ENCODE results near the gene SF3A1.

SF3A1 gene

DNA sequence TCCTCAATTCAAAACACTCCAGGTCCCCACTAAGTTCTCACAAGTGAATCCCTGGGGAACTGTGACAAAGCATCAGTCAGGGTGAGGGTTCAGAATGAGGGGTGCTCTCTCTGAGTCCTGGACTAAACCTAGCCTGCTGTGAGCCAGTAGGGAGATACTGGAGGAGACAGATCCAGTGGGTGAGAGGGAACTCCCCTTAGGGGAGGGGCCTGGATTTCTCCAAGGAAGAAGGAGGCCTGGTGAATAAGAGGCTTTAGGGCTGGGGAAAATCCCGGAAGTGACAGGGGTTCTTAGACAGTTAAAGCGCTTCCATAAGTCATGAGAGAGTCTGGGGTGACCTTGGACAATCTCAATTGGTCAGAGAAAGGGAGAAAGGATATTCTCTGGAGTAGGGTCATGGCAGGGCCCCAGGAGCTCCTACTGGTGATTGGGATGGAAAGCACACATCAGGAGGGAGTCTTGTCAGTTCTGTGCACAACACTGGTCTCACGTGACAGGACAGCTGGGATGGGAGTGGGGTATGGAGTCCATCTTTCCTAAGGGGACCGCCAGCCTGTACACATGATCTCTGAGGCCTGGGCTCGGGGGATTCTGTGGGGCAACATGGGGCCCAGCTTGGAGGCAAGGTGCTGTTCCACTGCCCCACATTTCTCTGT, 31.5 kb downstream of the SF3A1 start:
- TF ChIP-seq, protein P1, sequence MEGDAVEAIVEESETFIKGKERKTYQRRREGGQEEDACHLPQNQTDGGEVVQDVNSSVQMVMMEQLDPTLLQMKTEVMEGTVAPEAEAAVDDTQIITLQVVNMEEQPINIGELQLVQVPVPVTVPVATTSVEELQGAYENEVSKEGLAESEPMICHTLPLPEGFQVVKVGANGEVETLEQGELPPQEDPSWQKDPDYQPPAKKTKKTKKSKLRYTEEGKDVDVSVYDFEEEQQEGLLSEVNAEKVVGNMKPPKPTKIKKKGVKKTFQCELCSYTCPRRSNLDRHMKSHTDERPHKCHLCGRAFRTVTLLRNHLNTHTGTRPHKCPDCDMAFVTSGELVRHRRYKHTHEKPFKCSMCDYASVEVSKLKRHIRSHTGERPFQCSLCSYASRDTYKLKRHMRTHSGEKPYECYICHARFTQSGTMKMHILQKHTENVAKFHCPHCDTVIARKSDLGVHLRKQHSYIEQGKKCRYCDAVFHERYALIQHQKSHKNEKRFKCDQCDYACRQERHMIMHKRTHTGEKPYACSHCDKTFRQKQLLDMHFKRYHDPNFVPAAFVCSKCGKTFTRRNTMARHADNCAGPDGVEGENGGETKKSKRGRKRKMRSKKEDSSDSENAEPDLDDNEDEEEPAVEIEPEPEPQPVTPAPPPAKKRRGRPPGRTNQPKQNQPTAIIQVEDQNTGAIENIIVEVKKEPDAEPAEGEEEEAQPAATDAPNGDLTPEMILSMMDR (IDR thresholded peaks at IDR 0.05; ENCODE audit: control extremely low read depth, extremely low read depth, low read depth, missing control alignments), result no peak
- POLR2A ChIA-PET, result no interaction called here
- DNase-seq (ENCODE audit: extremely low spot score), result no peak
- CTCF ChIA-PET, result interaction anchor here (1.0 to 2.2 kb wide), 3 partner anchors 10 to 37 kb away, joined by 6 to 11 read pairs (median 7); partner anchors contain the start of gene CASTOR1

DNA sequence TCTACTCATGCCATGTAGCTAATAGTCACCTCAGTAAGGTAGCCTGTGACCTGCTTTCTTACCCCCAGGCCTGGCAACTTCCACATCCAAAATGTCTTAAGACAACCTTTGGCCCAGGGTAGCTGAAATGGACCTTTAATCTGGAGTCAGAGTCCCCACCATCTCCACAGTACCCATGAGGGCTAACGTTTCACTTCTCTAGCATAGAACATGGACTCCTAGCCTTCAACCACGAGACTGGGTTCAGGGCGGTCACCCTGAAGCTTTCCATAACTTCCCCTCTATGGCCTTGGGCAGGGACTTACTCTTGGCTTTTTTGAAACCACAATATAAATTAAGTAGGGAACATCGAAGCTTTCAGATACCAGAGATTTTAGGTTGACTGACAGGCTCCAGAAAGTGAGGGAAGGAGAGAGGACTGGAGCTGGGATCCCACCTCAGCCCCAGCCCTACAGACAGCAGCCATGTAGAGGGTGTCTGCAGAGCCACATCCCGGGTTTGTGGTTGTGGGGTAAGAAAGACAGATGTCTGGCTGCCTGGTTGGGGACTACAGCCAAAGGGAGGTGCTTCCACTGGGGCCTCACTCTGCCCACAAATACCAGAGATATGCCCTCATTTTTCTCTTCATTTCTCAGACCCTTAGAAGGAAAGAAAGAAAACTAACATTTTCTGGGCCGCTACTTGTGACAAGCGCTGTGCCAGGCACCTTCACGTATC, 32.5 kb downstream of the SF3A1 start:
- POLR2A ChIA-PET, result no interaction called here
- CTCF ChIA-PET, result interaction anchor here (1.0 to 2.2 kb wide), 4 partner anchors 9 to 36 kb away, joined by 3 to 11 read pairs (median 6); partner anchors contain the start of gene CASTOR1
- DNase-seq (ENCODE audit: extremely low spot score), result no peak
- TF ChIP-seq, protein P1 (IDR thresholded peaks at IDR 0.05; ENCODE audit: control extremely low read depth, extremely low read depth, low read depth, missing control alignments), result no peak

DNA sequence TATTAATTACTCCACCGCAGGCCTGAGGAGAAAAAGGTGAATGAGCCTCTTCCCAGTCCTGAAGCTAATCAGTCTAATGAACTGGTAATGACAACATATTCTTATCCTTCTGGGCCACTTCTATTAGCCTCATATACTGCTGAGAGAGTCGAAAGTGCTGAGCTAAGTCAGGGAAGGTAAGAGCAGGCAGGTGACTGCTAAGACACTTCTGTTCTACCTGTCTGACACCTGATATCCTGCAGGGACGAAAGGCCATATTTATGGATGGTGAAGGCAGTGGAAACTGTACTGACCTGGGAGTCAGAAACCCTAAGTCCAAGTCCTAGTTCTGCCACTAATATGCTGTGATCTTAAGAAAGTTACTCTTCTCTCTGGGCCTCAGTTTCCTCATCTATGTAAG, 33.4 kb downstream of the SF3A1 start:
- ChIA-PET CTCF (interaction anchor here (1.2 kb wide), 1 partner anchor 36 kb away, joined by 6 read pairs; no protein-coding TSS in a partner anchor), POLR2A (interaction anchor here (0.6 kb wide), 1 partner anchor 186 kb away, joined by 3 read pairs; no protein-coding TSS in a partner anchor)
- TF ChIP-seq, protein P1 (IDR thresholded peaks at IDR 0.05; ENCODE audit: control extremely low read depth, extremely low read depth, low read depth, missing control alignments), result no peak
- no peak for DNase-seq (ENCODE audit: extremely low spot score)

GRCh38 chr22:30321461-30321860, 35.2 kb downstream of the SF3A1 start:
- POLR2A ChIA-PET, result interaction anchor here (0.7 kb wide), 1 partner anchor 12 kb away, joined by 3 read pairs; no protein-coding TSS in a partner anchor
- DNase-seq (ENCODE audit: extremely low spot score), result no peak

DNA sequence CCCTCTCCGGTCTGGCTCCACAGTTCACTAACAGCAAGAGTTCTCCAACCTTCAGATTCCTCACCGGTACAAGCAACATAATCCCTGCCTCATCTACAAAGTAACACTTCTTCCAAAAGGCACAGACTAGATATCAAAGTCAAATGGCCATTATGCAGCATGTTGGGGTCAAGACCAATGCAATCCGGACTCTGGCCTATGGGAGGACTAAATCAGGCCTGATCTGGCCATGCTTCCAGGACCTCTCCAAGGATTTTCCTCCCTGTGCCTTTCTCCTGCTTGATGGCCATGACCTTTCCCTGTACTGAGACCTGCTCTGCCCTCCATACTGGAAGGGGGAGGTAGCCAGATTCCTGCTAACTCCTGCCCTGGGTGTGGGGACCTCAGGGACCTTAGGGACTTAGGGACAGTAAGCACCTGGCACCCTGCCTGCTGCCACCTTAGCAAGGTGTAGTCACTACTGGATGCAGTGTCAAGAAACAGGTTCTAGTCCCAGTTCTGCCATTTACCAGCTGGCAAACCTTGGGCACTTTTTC, 36.6 kb downstream of the SF3A1 start:
- CTCF ChIA-PET, result interaction anchor here (1.0 to 2.3 kb wide), 2 partner anchors 10 to 32 kb away, joined by 5 to 7 read pairs; no protein-coding TSS in a partner anchor
- DNase-seq (ENCODE audit: extremely low spot score), result no peak
- TF ChIP-seq, protein P1 (IDR thresholded peaks at IDR 0.05; ENCODE audit: control extremely low read depth, extremely low read depth, low read depth, missing control alignments), result no peak
- POLR2A ChIA-PET, result no interaction called here

More at GRCh38 chr22:30321461-30321860, 35.2 kb downstream of the SF3A1 start:
- CTCF ChIA-PET, result interaction anchor here (1.1 to 2.3 kb wide), 2 partner anchors 11 to 33 kb away, joined by 6 to 7 read pairs; no protein-coding TSS in a partner anchor
- TF ChIP-seq, protein P1 (IDR thresholded peaks at IDR 0.05; ENCODE audit: control extremely low read depth, extremely low read depth, low read depth, missing control alignments), result no peak

GRCh38 chr22:30318799-30319419, 37.8 kb downstream of the SF3A1 start:
- ChIA-PET CTCF (interaction anchor here (0.7 to 2.3 kb wide), 4 partner anchors 9 to 69 kb away, joined by 3 to 7 read pairs (median 4); no protein-coding TSS in a partner anchor), POLR2A (interaction anchor here (0.5 kb wide), 1 partner anchor 36 kb away, joined by 4 read pairs; no protein-coding TSS in a partner anchor)
- no peak for DNase-seq (ENCODE audit: extremely low spot score)
- TF ChIP-seq, protein P1 (IDR thresholded peaks at IDR 0.05; ENCODE audit: control extremely low read depth, extremely low read depth, low read depth, missing control alignments), result no peak
